ENCODE data around the gene LRP1B. TPM values are rescaled to one million over a fixed set of nuclear protein-coding genes. Genes with fewer than 3 reads are reported as not detected.

Gene LRP1B
- total and polyA plus RNA-seq, 2 of the 8 experiments (the other 6 are each of a cell fraction or from before 2014, with no cell fraction given), result 0.03 TPM; not detected in 1

DNA sequence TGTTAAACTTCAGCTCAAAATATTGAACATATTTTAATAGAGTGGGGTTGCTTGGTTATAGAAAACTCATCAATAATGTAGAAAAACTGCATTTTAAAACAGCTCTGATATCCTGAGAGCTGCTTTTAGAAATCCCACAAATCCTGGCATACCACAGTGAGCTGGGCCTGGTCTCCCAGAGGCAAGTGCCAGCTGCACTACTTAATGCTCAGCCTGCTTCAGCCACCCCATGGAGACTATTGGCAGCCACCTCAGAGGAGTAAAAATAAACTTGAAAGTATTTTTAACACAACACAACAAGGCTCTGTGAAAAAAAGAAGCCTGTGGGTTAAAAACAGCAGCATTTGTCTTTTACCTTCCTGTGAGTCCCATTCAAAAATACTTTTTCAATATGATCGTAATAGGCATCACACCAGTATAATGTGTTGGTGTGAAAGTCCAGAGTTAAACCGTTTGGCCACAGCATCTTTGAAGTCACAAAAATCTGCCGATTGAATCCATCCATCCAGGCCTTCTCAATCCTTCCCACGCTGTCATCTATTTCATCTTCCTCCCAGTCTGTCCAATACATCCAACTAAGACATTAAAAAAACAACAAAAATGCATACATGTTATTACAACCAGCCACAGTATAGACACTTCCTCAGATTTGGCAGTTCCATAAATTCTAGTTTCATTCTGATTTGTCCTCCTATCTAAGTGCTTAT is 1115.3 kb downstream of the LRP1B start:
- H2BK12ac ChIP-seq (ENCODE audit: low read depth, low read length), result no peak overlapping the region
- WGBS, 2 experiments (ENCODE audit: extremely low coverage in 1 of 2, insufficient coverage in 1 of 2, insufficient read length in 1 of 2, insufficient replicate concordance in 2 of 2, low coverage in 1 of 2, low lambda C conversion rate in 2 of 2, missing lambda C conversion rate in 1 of 2), result 94% methylated on average over 4 of the region's 4 CpGs; no CpG with 5 or more reads in 1 of the 2 experiments

More for the DNA sequence above, 1115.3 kb downstream of the LRP1B start:
- peak in 1 of 2 experiments; percentile 18; a peak in 1 of 4 replicates for TF ChIP-seq RAD21 (IDR thresholded peaks at IDR 0.05 in 1 of 2, conservative IDR thresholded peaks at IDR 0.05 in 1 of 2; ENCODE audit: low read depth in 2 of 2, low read length in 2 of 2)
- no peak for TF ChIP-seq ZNF274 (IDR thresholded peaks at IDR 0.05; ENCODE audit: borderline replicate concordance, extremely low read depth, low read length)
- POLR2A ChIA-PET (ENCODE audit: partially characterized antibody), result no interaction called here
- H3K23ac ChIP-seq (ENCODE audit: insufficient read length), result no peak overlapping the region
- H2AFZ ChIP-seq (ENCODE audit: low read length), result 0 out of 2 replicates have a peak overlapping the region, but pooled peaks have one; percentile 16
- H3K4me2 ChIP-seq (ENCODE audit: insufficient read depth in 1 of 2, low read depth in 2 of 2, low read length in 2 of 2), result no peak overlapping the region
- H3K79me2 ChIP-seq (ENCODE audit: control insufficient read depth in 1 of 2, insufficient read depth in 2 of 2, low read length in 2 of 2), result no peaks in the 10 kb centered on the region
- no peak overlapping the region for H4K5ac ChIP-seq (ENCODE audit: insufficient read length, low read depth, low read length)
- H3K4me3 ChIP-seq (ENCODE audit: extremely low read depth in 1 of 4, insufficient read depth in 2 of 4, low read depth in 3 of 4, low read length in 4 of 4), result no peak overlapping the region
- H2BK20ac ChIP-seq (ENCODE audit: low read length), result no peak overlapping the region
- H3K27ac ChIP-seq (ENCODE audit: low read depth, low read length), result no peak overlapping the region
- no peak overlapping the region for H3K18ac ChIP-seq (ENCODE audit: extremely low read depth, low read length)
- no peak overlapping the region for H3K14ac ChIP-seq (ENCODE audit: insufficient read length)
- no peaks in the 10 kb centered on the region for H3K9me3 ChIP-seq (ENCODE audit: insufficient read depth in 2 of 2, low read depth in 1 of 2, low read length in 1 of 2)
- H3K9ac ChIP-seq (replicated peaks in 1 of 4; ENCODE audit: extremely low read depth in 1 of 4, low read depth in 3 of 4, low read length in 3 of 4), result no peak overlapping the region
- FAIRE-seq, result no peak
- CTCF ChIA-PET (ENCODE audit: partially characterized antibody), result no interaction called here
- H3K23me2 ChIP-seq (ENCODE audit: low read depth, low read length), result no peaks in the 10 kb centered on the region
- no peaks in the 10 kb centered on the region for H3K79me1 ChIP-seq (ENCODE audit: low read depth, low read length)
- no peak for DNase-seq (ENCODE audit: low read depth in 1 of 2, low spot score in 2 of 2)
- no peaks in the 10 kb centered on the region for H4K20me1 ChIP-seq (replicated peaks in 1 of 2; ENCODE audit: control insufficient read depth in 1 of 2, insufficient read depth in 2 of 2, low read length in 2 of 2)
- no peaks in the 10 kb centered on the region for H3K27me3 ChIP-seq (replicated peaks in 1 of 4; ENCODE audit: control insufficient read depth in 3 of 4, extremely low read depth in 1 of 4, insufficient read depth in 3 of 4, low read length in 3 of 4)
- H3K4ac ChIP-seq (replicated peaks; ENCODE audit: insufficient read length, low read depth, low read length), result no peak overlapping the region
- H2BK120ac ChIP-seq (replicated peaks; ENCODE audit: low read depth, low read length), result no peak overlapping the region
- no peak overlapping the region for H3K56ac ChIP-seq (replicated peaks; ENCODE audit: insufficient read length, low read depth, low read length)
- H4K8ac ChIP-seq (ENCODE audit: extremely low read depth, insufficient read depth, low read length), result no peak overlapping the region
- H3K36me3 ChIP-seq (ENCODE audit: control insufficient read depth in 2 of 4, insufficient read depth in 4 of 4, low read length in 3 of 4), result no peaks in the 10 kb centered on the region
- H4K91ac ChIP-seq (replicated peaks; ENCODE audit: insufficient read length, low read length), result no peak overlapping the region
- no peak overlapping the region for H2AK5ac ChIP-seq (ENCODE audit: low read depth, low read length)
- H3K4me1 ChIP-seq (replicated peaks in 1 of 4; ENCODE audit: control insufficient read depth in 3 of 4, insufficient read depth in 4 of 4, low read length in 3 of 4), result no peaks in the 10 kb centered on the region
- H2BK15ac ChIP-seq (ENCODE audit: low read length), result no peak overlapping the region
- H2BK5ac ChIP-seq (ENCODE audit: low read depth, low read length), result no peak overlapping the region

Measured in H1 (cell line).